ES-I3 (cell line): ENCODE data around the gene CENPC.

Source experiments
- H3K36me3 ChIP-seq: 2 replicates; pipeline ENCODE4 v1.6.1; 2013; ENCODE audit warnings: mild to moderate bottlenecking, low read length, control low read depth, moderate library complexity; ENCODE audit not compliant: insufficient read depth
- H3K4me1 ChIP-seq: 2 replicates; pipeline ENCODE4 v1.6.1; 2013; ENCODE audit warnings: mild to moderate bottlenecking, control low read depth, low read length; ENCODE audit not compliant: insufficient read depth
- H3K9ac ChIP-seq: 2 replicates; pipeline ENCODE4 v1.6.1; 2013; ENCODE audit warnings: low read depth, mild to moderate bottlenecking, low read length, moderate library complexity
- H3K9me3 ChIP-seq: 2 replicates; pipeline ENCODE4 v1.6.1; 2013; ENCODE audit warnings: mild to moderate bottlenecking, low read length, moderate library complexity; ENCODE audit not compliant: control insufficient read depth, insufficient read depth

Gene CENPC, protein sequence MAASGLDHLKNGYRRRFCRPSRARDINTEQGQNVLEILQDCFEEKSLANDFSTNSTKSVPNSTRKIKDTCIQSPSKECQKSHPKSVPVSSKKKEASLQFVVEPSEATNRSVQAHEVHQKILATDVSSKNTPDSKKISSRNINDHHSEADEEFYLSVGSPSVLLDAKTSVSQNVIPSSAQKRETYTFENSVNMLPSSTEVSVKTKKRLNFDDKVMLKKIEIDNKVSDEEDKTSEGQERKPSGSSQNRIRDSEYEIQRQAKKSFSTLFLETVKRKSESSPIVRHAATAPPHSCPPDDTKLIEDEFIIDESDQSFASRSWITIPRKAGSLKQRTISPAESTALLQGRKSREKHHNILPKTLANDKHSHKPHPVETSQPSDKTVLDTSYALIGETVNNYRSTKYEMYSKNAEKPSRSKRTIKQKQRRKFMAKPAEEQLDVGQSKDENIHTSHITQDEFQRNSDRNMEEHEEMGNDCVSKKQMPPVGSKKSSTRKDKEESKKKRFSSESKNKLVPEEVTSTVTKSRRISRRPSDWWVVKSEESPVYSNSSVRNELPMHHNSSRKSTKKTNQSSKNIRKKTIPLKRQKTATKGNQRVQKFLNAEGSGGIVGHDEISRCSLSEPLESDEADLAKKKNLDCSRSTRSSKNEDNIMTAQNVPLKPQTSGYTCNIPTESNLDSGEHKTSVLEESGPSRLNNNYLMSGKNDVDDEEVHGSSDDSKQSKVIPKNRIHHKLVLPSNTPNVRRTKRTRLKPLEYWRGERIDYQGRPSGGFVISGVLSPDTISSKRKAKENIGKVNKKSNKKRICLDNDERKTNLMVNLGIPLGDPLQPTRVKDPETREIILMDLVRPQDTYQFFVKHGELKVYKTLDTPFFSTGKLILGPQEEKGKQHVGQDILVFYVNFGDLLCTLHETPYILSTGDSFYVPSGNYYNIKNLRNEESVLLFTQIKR

DNA sequence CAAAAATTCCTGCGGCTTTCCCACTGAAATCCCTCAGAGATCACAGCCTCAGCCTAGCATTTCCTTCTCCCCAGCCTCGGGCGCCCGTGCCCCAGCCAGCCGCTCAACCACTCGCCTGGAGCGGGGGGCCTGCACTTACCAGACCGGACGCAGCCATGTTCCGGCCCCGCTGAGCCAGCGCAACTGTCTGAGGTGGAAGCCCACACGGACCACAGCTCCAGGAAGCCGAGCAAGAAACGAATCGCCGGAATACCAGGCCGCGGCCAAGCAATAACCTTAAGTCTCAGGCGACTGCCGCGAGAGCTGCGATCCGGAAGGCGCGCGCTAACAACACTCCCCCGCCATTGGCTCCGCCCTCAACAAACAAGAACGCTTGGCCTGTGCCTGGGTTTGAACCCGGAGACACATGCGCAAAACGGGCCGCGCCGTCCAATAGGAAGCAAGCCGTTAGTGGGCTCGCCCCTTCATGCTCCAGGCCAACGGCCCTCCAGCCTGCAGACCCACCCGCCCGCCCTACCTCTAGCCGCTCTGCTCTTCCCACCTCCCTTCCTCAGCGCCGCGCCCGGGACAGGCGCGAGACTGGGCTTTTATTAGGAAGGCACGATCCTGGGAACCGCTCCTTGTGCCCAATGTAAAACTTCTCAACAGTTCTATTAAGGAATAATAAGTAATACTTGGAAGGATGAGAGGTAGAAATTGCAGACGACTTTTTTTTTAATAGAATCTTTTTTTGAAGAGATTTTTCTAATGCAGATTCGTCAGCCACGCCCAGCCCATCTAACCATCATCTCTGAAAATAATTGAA is at the start of gene CENPC:
TSS of gene CENPC (minus strand) at position 305 of the 805 bp plus-strand sequence. CDS start at position 157, 148 bp downstream.
- Histone ChIP-seq H3K9ac (peak within 1 kb of the TSS; percentile 94), H3K9me3 (no peaks in the 10 kb centered on the region), H3K4me1 (peaks cover 4% of the 10 kb centered on the region; the same call in 1 of the 2 replicates), H3K36me3 (no peaks in the 10 kb centered on the region)

DNA sequence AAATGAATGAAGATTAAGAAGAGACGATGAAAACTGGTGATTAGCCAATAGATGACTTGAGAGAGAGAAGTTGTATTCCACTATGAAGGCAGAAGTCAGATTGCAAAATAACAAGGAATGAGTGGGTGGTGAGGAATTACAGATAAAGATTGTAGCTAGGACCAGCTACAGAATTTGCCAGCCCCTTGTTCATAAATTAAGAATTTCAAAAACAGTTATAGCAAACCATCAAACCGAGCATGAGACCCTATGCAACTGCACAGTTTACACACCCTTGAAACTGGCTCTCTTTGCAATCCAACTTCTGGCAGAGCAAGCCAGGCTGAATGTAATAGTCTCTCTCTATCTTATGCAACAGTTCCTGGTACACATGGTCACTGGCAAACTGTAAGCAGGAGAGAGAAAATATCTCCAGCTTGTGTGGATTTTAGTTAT is 48.5 kb upstream of the CENPC start:
- peaks cover 3% of the 10 kb centered on the region for H3K9me3 ChIP-seq
- no peaks in the 10 kb centered on the region for H3K36me3 ChIP-seq
- H3K9ac ChIP-seq, result no peak overlapping the region
- H3K4me1 ChIP-seq, result no peaks in the 10 kb centered on the region

DNA sequence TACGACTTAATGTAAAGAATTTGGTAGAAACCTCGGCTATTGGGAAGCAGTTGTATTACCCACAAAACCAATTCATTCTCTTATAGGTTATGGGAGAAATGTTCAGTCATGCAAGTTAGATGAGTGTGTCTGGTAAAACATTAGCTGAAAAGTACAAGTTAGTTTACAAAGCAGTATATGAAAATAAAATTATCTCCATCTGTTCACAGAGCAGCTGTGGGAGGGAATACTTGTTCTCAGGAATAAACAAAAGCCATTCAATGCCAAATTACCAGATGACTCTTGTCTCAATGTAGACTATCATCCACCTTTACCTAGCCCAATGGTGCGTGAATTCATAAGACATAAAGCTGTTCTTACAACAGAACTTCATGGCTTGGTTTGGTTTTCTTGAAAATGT is 41.9 kb upstream of the CENPC start:
- H3K4me1 ChIP-seq, result no peaks in the 10 kb centered on the region
- H3K9ac ChIP-seq, result no peak overlapping the region
- H3K36me3 ChIP-seq, result no peaks in the 10 kb centered on the region
- no peaks in the 10 kb centered on the region for H3K9me3 ChIP-seq

DNA sequence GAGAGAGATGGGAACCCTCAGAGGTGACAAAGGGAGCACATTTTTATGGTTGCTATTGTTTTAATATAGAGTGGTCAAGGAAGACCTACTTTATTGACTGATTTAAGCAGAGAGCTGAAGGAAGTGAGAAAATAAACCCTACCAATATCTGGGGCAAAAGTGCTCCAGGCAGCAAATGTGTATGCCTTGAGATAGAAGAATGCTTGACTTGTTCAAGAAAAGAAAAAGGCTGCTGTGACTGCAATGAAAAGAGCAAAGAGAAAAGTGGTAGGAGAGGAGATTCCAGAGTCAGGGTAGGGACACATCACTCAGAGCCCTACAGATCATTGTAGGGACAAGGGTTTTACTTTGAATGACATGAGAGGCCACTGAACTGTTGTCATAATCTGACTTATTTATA is 39.2 kb upstream of the CENPC start:
- Histone ChIP-seq H3K4me1 (no peaks in the 10 kb centered on the region), H3K36me3 (no peaks in the 10 kb centered on the region), H3K9me3 (no peaks in the 10 kb centered on the region), H3K9ac (no peak overlapping the region)

DNA sequence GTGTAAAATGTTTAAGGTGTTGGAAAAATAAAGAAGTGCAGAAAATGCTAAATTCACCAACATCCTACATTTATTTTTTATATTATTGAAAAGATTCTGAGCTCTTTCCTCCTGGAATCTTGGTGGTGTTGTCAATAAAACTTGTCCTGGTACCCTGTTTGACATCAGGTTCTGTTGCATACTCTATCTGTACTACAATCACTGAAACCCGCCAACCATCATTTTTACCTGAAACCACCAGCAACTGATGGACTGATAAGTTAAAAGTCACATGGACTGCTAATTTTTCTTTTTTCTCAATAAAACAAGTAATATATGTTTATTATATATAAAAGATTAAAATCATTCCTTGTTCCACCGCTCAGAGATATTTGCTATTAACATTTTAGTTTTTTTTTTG is 36.6 kb upstream of the CENPC start:
- no peaks in the 10 kb centered on the region for H3K36me3 ChIP-seq
- H3K4me1 ChIP-seq, result no peaks in the 10 kb centered on the region
- H3K9me3 ChIP-seq, result no peaks in the 10 kb centered on the region
- H3K9ac ChIP-seq, result no peak overlapping the region

DNA sequence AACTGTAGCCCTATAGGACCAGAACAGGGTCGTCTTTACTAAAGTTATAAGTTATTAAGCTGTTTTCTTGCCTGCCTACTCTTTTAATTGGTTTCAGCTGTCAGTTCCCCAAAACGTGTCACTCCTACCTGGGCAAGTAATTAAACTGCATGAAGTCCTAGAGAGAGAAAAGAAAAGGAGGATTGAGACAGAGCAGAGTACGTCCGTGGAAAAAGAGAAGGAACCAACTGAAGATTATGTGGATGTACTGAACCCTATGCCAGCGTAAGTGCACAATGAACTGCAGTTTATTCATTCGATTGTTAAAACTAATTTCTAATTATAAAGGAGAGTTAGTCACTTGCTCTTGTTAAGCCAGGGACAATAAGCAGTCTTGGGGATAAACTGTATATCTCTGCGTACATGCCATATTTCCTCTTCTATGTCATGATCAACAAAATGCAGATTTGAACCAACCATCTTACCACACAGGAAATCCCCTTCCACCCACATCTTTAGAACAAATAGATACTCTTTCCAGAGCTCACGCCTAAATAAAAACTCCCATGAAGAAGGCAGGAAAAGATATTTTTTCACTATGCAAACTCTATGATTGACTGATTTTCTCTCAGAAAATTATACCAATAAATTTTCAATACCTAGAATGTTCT is 36.0 kb upstream of the CENPC start:
- H3K9ac ChIP-seq, result no peak overlapping the region
- no peaks in the 10 kb centered on the region for H3K36me3 ChIP-seq
- H3K4me1 ChIP-seq, result no peaks in the 10 kb centered on the region
- no peaks in the 10 kb centered on the region for H3K9me3 ChIP-seq

DNA sequence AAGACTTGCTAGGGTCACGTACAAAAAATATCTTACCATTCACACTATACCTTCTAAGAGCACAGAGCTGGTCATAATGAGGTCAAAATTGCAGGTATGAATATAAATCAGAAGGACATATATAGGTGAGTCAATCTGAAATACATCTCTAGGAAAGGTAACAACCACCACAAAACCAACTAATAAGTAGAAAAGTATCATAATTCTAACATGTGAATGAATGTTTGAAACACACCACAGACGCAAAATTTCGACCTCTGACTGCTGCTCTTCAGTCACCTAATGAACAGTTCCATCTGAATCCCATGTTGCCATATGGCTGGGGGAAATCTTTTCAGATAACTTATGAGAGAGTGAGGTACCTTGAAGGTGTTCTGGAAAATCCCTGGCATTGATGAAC is 35.3 kb upstream of the CENPC start:
- H3K9ac ChIP-seq, result no peak overlapping the region
- H3K36me3 ChIP-seq, result no peaks in the 10 kb centered on the region
- no peaks in the 10 kb centered on the region for H3K9me3 ChIP-seq
- H3K4me1 ChIP-seq, result 0 out of 2 replicates have a peak, but pooled peaks cover 1% of the 10 kb centered on the region

DNA sequence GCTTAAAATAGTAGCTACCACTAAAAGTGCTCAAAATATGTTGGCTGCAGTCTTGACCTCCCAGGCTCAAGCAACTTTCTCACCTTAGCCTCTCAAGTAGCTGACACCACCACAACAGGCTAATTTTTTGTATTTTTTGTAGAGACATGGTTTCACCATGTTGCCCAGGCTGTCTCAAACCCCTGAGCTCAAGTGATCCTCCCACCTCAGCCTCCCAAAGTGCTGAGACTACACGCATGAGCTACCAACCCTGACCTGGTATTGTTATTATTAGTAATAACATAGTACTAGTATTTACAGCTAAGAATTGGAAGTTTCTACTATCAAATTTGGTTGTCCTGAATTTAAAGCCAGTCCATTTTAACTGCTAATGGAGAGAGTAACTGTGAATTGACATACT is 31.2 kb upstream of the CENPC start:
- no peak overlapping the region for H3K9ac ChIP-seq
- H3K9me3 ChIP-seq, result no peaks in the 10 kb centered on the region
- H3K4me1 ChIP-seq, result 0 out of 2 replicates have a peak, but pooled peaks cover 6% of the 10 kb centered on the region
- H3K36me3 ChIP-seq, result no peaks in the 10 kb centered on the region

DNA sequence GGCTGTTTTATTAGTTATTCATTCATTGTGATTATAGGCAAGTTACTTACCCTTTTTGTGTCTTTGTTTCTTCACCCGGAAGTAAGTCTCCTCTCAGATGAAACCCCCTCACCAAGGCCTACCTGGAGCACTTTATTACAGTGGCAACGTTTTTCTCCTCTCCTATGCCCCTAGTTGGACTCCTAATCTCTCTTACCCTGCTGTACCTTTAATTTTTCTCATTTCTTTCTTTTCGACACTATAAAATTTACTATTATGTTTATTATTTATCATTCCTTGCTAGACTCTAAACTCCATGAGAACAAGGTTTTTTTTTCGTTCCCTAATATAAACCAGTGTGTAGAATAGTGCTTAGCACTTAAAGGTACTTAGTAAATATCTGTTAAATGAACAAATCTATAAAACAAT is 30.8 kb upstream of the CENPC start:
- no peaks in the 10 kb centered on the region for H3K36me3 ChIP-seq
- no peaks in the 10 kb centered on the region for H3K9me3 ChIP-seq
- 0 out of 2 replicates have a peak, but pooled peaks cover 6% of the 10 kb centered on the region for H3K4me1 ChIP-seq
- H3K9ac ChIP-seq, result no peak overlapping the region

DNA sequence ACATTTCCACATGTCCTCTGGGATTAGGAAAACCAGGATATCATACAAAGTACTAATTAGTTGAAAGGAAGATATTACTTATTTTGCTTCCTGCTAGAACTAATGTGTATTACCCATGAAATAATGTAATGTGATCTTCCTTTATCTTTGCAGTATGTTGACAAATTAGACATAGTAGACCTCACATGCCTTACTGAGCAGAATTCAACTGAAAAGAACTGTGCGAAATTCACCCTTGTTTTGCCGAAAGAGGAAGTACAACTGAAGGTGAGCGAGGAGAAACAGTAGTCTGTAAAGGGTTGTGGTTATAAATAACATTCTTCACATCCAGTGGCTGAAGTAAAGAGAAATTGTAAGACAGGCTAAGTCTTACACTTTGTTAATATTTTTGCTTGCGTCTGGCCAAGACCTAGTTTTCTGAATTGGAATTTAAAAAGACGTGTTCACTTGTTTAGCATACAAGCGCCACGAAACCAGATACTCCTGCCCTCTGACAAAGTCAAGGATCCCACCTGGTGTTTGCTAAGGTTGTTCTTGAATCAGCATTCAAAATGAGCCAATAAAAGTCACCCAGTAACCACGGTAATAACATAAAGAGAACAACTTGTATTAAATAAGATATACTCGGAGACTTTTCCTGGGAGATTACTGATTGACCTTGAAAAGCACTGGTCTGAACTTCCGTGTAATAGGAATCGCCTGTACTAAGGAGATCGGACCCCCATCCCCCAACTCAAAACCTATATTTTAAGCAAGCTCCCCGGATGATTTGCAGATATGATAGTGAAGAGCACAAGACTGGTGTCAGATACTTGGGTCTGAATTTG is 30.1 kb upstream of the CENPC start:
- H3K9ac ChIP-seq, result no peak overlapping the region

DNA sequence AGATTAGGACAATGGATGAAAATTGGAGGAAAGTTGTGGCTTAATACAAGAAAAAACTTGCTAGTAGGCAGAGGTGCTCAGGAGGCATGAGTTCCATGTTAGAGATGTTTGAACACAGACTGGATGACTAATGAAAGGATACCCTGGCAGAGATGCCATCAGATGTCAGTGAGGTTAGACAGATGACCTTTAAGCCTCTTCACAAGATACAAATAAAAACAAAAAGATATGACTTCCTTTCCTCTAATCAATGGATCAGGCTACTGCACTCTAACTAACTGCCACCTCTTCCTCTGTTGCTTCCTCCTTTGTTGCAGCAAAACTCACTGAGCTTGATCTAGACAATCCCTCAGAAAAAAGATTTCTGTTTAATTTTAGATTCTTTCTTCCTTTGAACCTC is 27.9 kb upstream of the CENPC start:
- H3K4me1 ChIP-seq, result 0 out of 2 replicates have a peak, but pooled peaks cover 6% of the 10 kb centered on the region
- no peaks in the 10 kb centered on the region for H3K36me3 ChIP-seq
- H3K9me3 ChIP-seq, result no peaks in the 10 kb centered on the region
- H3K9ac ChIP-seq, result no peak overlapping the region

More for the DNA sequence above, 30.1 kb upstream of the CENPC start:
- 0 out of 2 replicates have a peak, but pooled peaks cover 6% of the 10 kb centered on the region for H3K4me1 ChIP-seq
- no peaks in the 10 kb centered on the region for H3K36me3 ChIP-seq
- H3K9me3 ChIP-seq, result no peaks in the 10 kb centered on the region

DNA sequence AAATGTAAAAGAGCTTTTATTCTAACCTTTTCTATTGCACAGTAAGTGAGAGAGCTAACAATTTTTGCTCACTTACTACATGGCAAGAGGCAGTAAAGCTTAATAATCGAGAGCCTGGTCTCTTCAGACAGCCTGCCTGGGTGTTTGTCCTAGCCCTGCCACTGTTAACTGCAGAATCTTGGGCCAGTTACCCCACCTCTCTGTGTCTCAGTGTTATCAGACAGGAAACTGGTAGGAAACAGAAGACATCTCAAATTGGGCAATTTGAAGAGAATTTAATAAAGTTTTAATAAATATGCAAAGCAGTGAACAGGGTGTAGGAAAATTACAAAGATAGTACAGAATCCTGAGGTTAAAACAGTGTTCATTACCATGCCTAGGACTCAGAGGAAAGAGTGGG is 26.7 kb upstream of the CENPC start:
- Histone ChIP-seq H3K4me1 (0 out of 2 replicates have a peak, but pooled peaks cover 6% of the 10 kb centered on the region), H3K36me3 (no peaks in the 10 kb centered on the region)

DNA sequence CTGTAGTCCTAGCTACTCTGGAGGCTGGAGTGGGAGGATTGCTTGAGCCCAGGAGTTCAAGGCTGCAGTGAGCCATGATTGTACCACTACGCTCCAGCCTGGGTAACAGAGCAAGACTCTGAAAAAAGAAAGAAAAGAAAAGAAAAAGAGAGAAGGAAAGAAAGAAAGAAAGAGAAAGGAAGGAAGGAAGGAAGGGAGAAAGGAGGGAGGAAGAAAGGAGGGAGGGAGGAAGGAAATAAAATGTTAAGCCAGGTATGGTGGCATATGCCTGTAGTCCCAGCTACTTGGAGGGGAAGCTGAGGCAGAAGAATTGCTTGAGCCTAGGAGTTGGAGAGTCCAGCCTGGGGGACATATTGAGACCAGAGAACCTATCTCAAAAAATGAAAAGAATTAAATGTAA is 25.2 kb upstream of the CENPC start:
- no peaks in the 10 kb centered on the region for H3K36me3 ChIP-seq

More for the DNA sequence above, 26.7 kb upstream of the CENPC start:
- Histone ChIP-seq H3K9me3 (no peaks in the 10 kb centered on the region), H3K9ac (no peak overlapping the region)

More for the DNA sequence above, 25.2 kb upstream of the CENPC start:
- Histone ChIP-seq H3K9ac (no peak overlapping the region), H3K9me3 (no peaks in the 10 kb centered on the region), H3K4me1 (0 out of 2 replicates have a peak, but pooled peaks cover 4% of the 10 kb centered on the region)
